ENCODE results near the gene ENAH.

Gene ENAH

DNA sequence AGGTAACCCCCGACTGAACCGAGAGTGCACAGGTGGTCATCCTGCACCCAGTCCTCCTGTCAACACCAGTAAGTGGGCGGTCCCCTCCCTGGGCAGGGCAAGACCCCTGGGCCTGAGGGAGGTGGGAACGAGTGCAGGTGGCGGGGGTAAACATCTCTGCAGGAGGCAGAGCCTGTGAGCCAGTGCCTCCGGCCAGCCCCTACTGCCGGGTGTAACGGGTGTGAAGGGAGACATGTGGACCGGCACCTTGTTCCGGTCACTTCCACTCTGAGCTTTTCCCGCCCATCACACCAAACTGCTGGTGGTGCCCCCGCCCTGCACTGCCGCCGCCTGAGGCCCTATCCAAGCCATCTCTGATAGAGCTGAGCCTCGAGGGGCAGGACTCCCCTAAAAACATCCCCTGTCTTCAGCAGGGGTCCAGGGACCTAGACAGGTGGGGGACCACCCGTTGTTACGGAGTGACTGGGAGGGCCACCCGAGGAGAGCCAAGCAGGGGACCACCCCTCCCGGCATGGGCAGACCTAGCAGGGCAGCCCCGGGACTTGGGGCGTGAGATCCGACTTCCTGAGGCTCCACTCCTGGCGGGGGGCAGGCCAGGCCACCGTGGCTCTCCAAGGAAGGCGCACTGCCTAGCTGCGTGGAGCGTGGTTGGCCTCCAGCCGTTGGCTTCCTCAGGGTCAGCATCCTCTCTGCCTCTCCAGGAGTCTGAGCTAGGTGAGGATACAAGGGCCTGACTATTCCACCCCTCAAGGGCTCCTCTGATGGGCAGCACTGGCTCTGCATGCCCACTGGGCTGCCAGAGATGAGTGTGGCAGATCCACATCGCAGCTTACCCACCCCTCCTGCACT, 181.2 kb downstream of the ENAH start:
- Histone ChIP-seq H3F3A (ENCODE audit: insufficient read depth) (no peaks in the 10 kb centered on the region; the same call in 1 of the 2 replicates), H4K20me1 (ENCODE audit: low read depth, low read length) (no peaks in the 10 kb centered on the region), H3K4me3 (ENCODE audit: insufficient read depth, low read length, poor library complexity, severe bottlenecking) (no peak overlapping the region), H3K9me3 (ENCODE audit: insufficient read depth, low read length) (no peaks in the 10 kb centered on the region), H3K9me2 (replicated peaks; ENCODE audit: insufficient read depth, low read length) (no peaks in the 10 kb centered on the region), H3K4me2 (ENCODE audit: low read depth, low read length, poor library complexity, severe bottlenecking) (no peak overlapping the region), H3K27ac (ENCODE audit: low read depth, low read length) (no peak overlapping the region), H3K9ac (ENCODE audit: low read length) (no peak overlapping the region), H2AFZ (ENCODE audit: low read depth, low read length, severe bottlenecking) (no peak overlapping the region), H3K79me2 (ENCODE audit: insufficient read depth, low read length) (no peaks in the 10 kb centered on the region), H3K27me3 (ENCODE audit: low read length) (no peaks in the 10 kb centered on the region), H3K36me3 (ENCODE audit: low read length) (no peaks in the 10 kb centered on the region)
- TF ChIP-seq CTCF (IDR thresholded peaks at IDR 0.05; ENCODE audit: insufficient read depth, low read length, poor library complexity, severe bottlenecking) (no peak), EZH2phosphoT487 (conservative IDR thresholded peaks at IDR 0.05; ENCODE audit: low read length) (no peak)

DNA sequence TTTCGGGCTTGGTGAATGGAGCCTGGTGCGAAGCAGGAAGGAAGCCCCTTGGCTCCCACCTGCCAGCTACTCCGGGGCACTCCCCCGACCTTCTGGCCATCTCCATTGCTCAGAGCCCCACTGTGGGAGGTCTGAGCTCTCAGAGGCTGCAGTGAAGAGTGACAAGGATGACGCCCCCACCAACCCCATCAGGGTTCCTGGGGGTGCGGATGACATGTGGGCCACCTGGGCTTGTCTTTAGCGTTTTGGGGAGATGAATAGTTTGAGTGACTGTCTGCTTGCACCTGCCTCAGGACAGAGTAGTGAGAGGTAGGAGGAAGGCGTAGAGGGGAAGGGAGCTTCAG, 181.8 kb downstream of the ENAH start:
- no peaks in the 10 kb centered on the region for H3K9me2 ChIP-seq (replicated peaks; ENCODE audit: insufficient read depth, low read length)
- TF ChIP-seq CTCF (IDR thresholded peaks at IDR 0.05; ENCODE audit: insufficient read depth, low read length, poor library complexity, severe bottlenecking), result no peak
- TF ChIP-seq EZH2phosphoT487 (conservative IDR thresholded peaks at IDR 0.05; ENCODE audit: low read length), result no peak
- no peaks in the 10 kb centered on the region for H3K36me3 ChIP-seq (ENCODE audit: low read length)
- H3K79me2 ChIP-seq (ENCODE audit: insufficient read depth, low read length), result no peaks in the 10 kb centered on the region
- no peaks in the 10 kb centered on the region for H4K20me1 ChIP-seq (ENCODE audit: low read depth, low read length)
- no peak overlapping the region for H3K9ac ChIP-seq (ENCODE audit: low read length)
- no peaks in the 10 kb centered on the region for H3K27me3 ChIP-seq (ENCODE audit: low read length)
- H3K27ac ChIP-seq (ENCODE audit: low read depth, low read length), result no peak overlapping the region
- H2AFZ ChIP-seq (ENCODE audit: low read depth, low read length, severe bottlenecking), result no peak overlapping the region
- no peak overlapping the region for H3K4me3 ChIP-seq (ENCODE audit: insufficient read depth, low read length, poor library complexity, severe bottlenecking)
- H3F3A ChIP-seq (ENCODE audit: insufficient read depth), result no peaks in the 10 kb centered on the region; the same call in 1 of the 2 replicates
- no peak overlapping the region for H3K4me2 ChIP-seq (ENCODE audit: low read depth, low read length, poor library complexity, severe bottlenecking)
- no peaks in the 10 kb centered on the region for H3K9me3 ChIP-seq (ENCODE audit: insufficient read depth, low read length)

DNA sequence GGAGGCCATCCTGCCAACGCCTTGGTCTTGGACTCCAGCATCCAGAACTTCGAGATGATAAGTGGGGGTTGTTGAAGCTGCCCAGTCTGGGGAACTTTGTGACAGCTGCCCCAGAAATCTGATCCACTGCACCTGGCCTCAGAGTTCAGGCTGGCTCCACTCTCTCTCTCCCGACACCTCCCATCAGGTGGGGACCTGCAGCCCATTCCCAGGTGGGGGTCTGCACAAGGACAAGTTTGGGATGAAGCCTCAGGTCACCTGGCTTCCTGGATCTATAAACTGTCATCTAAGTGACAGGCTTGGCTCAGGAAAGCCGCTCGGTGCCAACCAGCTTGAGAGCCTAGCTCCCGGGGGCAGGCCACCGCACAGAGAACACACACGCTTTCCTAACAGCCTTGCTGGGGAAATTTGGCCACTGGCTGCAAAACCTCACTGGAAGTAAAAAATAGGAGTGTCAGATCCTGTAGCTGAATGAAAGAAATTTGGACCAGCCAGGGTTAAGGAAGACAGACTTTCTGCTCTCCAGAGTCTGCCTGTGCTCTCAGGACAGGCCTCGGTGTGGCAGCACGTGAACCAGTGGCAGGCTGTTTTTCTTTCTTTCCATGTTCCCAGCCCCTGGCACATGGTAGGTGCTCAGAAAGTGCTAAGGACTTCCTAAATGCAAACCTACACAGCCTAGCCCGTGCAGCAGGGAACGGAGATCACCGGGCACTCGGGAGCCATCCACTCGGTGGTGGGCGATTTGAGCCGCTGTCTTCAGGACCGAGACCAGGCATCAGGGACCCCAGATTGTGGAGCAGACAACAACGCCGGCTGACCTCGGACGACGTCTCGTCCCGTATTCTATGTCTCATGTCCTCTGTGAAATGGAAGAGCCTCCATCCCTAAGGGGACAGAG, 182.5 kb downstream of the ENAH start:
- Histone ChIP-seq H4K20me1 (ENCODE audit: low read depth, low read length) (no peaks in the 10 kb centered on the region), H3K27ac (ENCODE audit: low read depth, low read length) (no peak overlapping the region), H2AFZ (ENCODE audit: low read depth, low read length, severe bottlenecking) (no peak overlapping the region), H3K9me2 (replicated peaks; ENCODE audit: insufficient read depth, low read length) (no peaks in the 10 kb centered on the region), H3K9ac (ENCODE audit: low read length) (no peak overlapping the region), H3K9me3 (ENCODE audit: insufficient read depth, low read length) (no peaks in the 10 kb centered on the region), H3K4me2 (ENCODE audit: low read depth, low read length, poor library complexity, severe bottlenecking) (no peak overlapping the region), H3F3A (ENCODE audit: insufficient read depth) (no peaks in the 10 kb centered on the region; the same call in 1 of the 2 replicates), H3K36me3 (ENCODE audit: low read length) (no peaks in the 10 kb centered on the region), H3K4me3 (ENCODE audit: insufficient read depth, low read length, poor library complexity, severe bottlenecking) (no peak overlapping the region), H3K27me3 (ENCODE audit: low read length) (no peaks in the 10 kb centered on the region), H3K79me2 (ENCODE audit: insufficient read depth, low read length) (no peaks in the 10 kb centered on the region)
- TF ChIP-seq EZH2phosphoT487 (conservative IDR thresholded peaks at IDR 0.05; ENCODE audit: low read length) (no peak), CTCF (IDR thresholded peaks at IDR 0.05; ENCODE audit: insufficient read depth, low read length, poor library complexity, severe bottlenecking) (no peak)
